Stimulated activated CD4-positive, alpha-beta T cell treated with anti-CD3 and anti-CD28 coated beads, TNF-alpha, amount 100 ng/mL, for 24 hours (primary cell): ENCODE measurements around the gene SHROOM4.

Experiments used
- DNase-seq, 3 experiments: peaks; one replicate each; pipeline ENCODE4 v3.0.0-alpha.2; 2020; ENCODE audit warnings: low read depth in 3 of 3

SHROOM4 gene

DNA sequence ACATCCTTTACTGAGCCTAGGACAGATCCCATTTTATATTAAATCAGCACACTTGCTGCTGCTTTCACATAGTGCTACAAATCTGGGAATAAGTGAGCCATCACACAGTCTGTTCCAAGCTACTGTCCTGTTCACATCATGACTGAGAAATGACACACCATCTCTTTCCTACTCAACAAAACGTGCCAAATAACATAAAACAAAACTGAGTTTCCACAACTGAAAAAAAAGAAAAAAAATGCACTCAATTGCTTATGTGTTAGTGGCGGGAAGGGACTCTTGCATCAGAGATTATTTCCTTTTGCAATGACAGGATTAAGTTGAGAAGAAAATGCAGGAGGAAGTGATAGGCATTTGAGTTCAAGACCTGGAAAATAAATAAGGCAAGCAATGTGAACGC lies 109.0 kb downstream of the SHROOM4 start:
- DNase-seq, result no peak

GRCh38 chrX:50704360-50704759 lies 109.6 kb downstream of the SHROOM4 start:
- no peak for DNase-seq

- no peak for DNase-seq
These were observed 113.1 kb downstream of the SHROOM4 start for GRCh38 chrX:50700921-50701320.

DNA sequence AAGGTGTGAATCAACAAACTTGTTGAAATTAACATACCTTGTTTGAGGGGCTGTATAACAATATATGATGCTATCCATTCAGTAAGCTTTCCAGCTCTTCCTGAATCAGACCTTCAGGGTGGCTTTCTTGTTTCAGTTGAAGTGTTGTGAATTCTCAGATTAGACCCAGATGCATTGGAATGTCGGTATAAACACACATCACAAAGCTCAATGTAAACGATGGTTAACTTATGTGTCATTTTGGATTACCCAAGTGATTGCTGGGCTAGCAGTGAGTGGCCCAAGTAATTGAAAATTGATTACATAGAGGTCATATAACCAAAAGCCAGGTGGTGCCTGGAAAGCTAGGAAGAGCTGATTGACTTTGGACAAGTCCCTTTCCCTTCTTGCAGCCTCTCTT lies 115.0 kb downstream of the SHROOM4 start:
- no peak for DNase-seq

DNA sequence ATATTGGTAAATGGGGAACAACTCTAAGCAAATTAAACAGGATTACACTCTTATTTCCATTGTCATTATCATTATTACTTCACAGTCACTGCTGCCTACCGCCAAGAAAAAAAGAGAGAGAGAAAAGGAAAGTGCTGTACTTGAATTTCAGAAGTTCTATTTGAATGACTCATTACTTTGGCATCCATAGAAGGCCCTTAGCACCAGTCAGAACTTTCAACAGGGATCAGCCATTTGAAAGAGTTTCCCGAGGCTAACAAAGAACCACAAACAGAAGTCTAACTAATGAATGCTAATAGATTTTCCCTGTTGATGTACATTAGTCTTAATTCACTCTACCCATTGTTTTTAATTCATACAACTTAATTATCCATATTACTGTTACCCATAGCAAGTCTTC lies 116.3 kb downstream of the SHROOM4 start:
- DNase-seq, result no peak

GRCh38 chrX:50691820-50692219 lies 122.2 kb downstream of the SHROOM4 start:
- peak in 1 of 3 experiments; percentile 1 for DNase-seq

DNA sequence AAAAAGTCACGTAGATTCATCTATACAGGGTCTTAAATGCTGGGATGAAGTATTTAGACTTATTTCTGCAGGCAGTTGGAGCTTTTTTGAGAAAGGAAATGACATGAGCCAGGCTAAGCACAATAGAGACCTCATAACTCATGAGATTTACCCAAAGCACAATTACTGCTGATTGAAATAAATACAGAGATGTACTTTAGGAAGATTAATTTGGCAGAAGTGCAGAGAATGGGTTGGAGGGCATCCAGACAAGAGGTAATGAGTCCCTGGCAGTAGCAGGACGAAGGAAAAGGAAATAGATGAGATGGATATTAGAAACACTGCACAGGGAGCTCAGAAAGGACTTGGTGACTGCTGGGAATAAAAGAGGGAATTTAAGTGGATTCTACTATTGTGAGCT lies 129.1 kb downstream of the SHROOM4 start:
- DNase-seq, result no peak

DNA sequence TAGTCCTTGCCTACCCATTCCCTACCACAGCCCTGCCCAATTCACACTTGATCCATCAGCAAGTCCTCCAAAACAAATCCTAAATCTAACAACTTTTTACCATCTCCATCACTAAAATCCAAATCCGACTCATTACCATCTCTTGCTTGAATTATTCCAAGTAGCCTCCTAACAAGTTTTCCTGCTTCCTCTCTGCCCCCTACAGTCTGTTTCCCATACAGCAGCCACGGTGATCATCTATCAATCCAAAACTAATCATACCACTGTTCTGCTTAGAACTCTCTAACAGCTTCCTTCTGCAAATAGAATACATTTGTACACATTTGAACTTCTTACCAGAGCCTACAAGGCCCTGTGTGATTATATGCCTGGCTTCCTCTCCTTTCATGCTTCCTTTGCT lies 133.0 kb downstream of the SHROOM4 start:
- no peak for DNase-seq

DNA sequence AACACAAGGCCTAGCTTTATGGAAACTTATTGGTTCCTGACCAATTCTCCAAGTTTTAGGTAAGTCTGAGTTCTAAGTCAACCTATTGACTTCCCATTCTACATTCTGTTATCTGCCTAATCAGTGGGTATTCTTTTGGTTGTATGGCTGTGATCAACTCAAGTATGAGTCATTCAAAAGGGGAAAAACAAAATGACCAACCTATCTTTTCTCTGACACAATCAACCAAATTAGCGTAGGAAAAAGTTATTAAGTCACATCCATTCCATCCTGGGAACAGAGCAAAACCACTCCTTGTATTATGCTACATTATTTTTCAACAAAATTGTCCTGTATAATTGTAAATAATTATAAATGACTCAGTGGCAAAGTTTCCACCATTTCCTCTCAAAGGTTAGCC lies 136.2 kb downstream of the SHROOM4 start:
- no peak for DNase-seq

DNA sequence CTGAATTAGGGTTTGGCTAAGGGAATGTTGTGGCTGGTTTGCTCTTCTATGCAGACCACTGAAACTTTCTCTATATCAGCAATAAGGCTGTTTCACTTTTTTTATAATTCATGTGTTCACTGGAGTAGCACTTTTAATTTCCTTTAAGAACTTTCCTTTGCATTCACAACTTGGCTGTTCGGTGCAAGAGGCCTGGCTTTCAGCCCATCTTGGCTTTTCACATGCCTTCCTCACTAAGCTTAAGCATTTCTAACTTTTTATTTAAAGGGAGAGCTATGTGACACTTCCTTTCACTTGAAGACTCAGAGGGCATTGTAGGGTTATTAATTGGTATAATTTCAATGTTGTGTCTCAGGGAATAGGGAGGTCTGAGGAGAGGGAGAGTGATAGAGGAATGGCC lies 142.3 kb downstream of the SHROOM4 start:
- DNase-seq, result no peak

- DNase-seq, result no peak
These were observed 145.1 kb downstream of the SHROOM4 start for GRCh38 chrX:50668860-50669259.

- DNase-seq, result no peak
These were observed 165.8 kb downstream of the SHROOM4 start for GRCh38 chrX:50648156-50648555.

DNA sequence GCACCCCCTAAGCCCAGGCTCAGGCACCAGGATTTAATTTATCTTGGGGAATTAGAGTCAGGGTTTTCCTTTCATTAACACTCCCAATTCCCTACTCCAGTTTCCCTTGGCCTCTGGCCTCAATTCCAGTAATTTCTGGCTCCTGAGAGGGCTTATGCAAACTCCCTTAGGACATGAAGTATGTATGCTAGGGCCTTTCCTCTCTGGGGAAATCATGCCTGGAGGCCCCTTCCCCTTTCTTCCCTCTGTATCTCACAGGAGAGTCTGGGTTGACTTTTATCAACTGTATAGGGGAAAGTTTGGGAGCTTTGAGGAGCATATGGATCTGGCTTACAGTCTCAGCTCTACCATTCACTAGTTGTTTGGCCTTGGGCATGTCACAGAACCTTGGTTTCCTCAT lies 169.5 kb downstream of the SHROOM4 start:
- no peak for DNase-seq

- no peak for DNase-seq
These were observed 170.4 kb downstream of the SHROOM4 start for GRCh38 chrX:50643525-50644137.

- DNase-seq, result no peak
These were observed 175.9 kb downstream of the SHROOM4 start for GRCh38 chrX:50638123-50638522.

DNA sequence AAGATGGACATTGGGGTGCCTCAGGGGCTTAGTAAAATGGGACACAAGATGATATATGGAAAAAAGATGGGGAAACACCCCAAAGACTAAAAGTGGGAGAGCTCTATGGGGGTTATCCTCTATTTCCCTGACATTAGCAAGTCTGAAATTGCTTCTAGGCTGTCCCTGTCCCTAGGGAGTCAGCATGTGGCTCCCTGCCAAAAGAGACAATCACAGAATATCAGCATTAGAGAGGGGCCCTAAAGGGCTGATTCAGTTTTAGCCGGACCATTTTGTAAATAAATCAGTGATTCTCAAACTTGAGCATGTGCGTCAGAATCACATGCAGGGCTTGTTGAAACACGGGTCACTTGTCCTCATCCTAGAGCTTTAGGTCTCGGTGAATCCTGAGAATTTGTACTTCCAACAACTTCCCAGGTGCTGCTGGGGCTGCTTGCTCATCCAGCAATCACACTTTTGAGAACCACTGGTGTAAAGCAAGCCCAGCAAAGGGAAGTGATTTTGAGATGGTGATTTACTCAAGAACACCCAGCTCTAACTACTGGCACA lies 178.1 kb downstream of the SHROOM4 start:
- no peak for DNase-seq

- DNase-seq, result no peak
These were observed 178.8 kb downstream of the SHROOM4 start for GRCh38 chrX:50635162-50635561.

DNA sequence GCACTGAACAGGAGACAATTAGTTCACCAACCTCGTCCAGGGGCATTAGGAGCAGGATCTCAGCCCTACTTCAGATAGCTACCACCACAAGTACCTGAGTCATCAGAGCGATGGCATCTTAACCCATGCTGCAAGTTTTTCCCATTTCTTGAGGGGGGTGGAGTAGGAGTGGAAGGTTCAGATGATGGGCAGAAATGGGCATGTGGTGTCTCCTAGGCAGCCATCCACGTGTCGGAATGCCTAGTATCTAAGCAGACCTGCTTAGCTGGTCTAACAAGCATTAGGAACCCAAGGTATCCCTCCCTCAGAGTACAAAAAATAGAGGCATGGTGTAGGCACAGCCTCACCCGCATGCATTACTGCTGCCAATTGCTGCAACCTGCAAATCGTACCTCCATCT lies 184.2 kb downstream of the SHROOM4 start:
- DNase-seq, result no peak

GRCh38 chrX:50627696-50628095 lies 186.3 kb downstream of the SHROOM4 start:
- no peak for DNase-seq

DNA sequence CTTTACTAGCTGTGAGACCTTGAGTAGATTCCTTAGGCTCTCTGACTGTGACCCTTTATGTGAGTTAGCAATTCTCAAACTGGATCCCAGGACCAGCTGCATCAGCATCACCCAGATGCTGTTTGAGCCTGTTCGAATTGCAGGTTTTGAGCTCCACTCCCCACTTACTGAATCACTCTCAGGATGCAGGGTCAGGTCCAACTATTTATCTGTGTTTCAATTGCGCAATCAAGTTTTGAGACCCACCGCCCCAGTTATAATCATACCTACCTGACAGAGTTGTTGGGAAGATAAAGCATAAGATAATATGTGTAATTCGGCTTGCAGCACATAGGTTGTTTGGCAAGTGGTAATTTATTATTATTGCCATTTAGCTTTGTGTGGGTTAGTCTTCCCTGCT lies 187.6 kb downstream of the SHROOM4 start:
- no peak for DNase-seq

DNA sequence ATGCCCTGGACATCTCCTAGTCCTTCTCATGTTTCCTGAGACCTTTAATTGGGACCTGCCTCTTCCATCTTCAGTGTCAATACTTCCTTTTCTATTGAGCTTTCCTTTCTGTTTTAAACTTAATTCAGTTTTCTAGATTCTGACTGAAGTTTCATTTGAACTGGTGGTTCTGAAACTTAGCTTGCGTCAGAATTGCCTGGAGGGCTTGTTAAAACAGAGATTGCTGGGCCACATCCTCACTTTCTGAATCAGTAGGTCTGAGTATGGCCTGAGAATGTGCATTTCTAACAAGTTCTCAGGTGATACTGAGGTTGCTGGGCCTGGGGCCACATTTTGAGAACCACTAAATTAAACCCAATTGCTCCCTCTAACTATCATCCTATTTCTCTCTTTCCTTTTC lies 191.2 kb downstream of the SHROOM4 start:
- no peak for DNase-seq

DNA sequence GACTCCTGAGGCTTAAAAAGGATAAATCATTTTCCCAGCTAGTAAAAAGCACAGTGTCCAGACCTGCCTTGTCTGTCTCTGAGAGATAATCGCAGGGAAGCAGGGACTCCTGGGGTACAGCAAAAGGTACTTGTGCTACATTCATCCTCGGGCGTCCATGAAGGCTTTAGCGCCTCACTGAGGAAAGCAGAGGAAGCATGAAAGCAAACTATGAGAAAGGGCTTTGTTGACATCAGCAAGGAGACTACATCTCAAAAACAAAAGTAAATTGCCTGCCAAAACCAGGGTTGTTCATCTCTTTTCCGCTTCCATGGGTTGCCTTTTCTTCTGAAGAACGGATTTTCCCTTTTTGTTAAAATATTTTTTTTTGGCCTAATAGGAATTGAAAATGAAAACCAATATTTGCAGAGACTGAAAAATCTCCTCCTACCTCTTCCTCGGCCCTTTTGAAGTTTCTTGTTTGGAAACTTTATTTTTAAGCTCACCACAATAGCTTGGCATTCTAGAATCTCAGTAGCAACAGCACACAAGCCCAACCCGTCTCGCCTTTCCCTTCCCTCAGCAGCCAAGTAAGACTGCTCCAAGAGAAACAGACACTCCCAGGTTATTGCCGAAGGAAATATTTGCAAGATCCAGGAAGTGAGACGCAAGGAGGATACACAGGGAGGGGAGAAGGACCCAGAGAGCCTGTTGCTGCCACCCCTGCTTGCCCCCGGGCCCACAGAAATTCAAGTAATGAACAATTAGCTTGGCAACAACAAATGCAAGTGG lies 195.0 kb downstream of the SHROOM4 start:
- DNase-seq, result no peak

GRCh38 chrX:50617183-50617582 lies 196.8 kb downstream of the SHROOM4 start:
- DNase-seq, result no peak
